ENCODE data around the gene PTPRG.

DNA sequence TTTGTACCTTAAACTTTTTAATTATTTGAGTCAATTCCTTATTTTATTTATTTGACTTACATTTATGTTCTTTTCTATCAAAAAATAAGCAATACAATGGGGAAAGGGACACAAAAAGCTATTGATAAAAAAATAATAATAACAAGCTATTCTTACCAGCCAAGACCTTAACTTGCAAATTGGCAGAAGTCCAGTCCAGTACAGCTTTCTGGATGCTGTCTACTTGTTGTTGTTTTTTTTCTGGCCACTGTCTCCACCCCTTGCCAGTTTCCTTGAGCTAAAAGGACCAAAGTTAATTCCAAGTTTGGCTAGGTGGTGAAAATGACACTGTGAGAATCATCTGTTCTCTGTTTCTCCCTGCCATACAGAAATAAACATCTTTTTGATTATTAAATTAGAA lies 232.2 kb downstream of the PTPRG start:
- TF ChIP-seq, protein P1, sequence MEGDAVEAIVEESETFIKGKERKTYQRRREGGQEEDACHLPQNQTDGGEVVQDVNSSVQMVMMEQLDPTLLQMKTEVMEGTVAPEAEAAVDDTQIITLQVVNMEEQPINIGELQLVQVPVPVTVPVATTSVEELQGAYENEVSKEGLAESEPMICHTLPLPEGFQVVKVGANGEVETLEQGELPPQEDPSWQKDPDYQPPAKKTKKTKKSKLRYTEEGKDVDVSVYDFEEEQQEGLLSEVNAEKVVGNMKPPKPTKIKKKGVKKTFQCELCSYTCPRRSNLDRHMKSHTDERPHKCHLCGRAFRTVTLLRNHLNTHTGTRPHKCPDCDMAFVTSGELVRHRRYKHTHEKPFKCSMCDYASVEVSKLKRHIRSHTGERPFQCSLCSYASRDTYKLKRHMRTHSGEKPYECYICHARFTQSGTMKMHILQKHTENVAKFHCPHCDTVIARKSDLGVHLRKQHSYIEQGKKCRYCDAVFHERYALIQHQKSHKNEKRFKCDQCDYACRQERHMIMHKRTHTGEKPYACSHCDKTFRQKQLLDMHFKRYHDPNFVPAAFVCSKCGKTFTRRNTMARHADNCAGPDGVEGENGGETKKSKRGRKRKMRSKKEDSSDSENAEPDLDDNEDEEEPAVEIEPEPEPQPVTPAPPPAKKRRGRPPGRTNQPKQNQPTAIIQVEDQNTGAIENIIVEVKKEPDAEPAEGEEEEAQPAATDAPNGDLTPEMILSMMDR (IDR thresholded peaks at IDR 0.05; ENCODE audit: extremely low read depth in 1 of 2, insufficient read depth in 1 of 2, low read depth in 1 of 2, low read length in 2 of 2) = no peak
- TF ChIP-seq, protein P2, sequence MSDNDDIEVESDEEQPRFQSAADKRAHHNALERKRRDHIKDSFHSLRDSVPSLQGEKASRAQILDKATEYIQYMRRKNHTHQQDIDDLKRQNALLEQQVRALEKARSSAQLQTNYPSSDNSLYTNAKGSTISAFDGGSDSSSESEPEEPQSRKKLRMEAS (IDR thresholded peaks at IDR 0.05; ENCODE audit: insufficient read depth, insufficient read length) = no peak
- TF ChIP-seq POLR2A (IDR thresholded peaks at IDR 0.05; ENCODE audit: low read depth, low read length) (no peak), EZH2 (IDR thresholded peaks at IDR 0.05; ENCODE audit: borderline replicate concordance, low read depth, low read length, severe bottlenecking) (no peak), POLR2AphosphoS5 (IDR thresholded peaks at IDR 0.05; ENCODE audit: insufficient read depth, low read depth, low read length) (no peak)
